Endodermal cell (in vitro differentiated cells): Measurements from ENCODE around the gene ATP2A2. TPM values are rescaled to one million over a fixed set of nuclear protein-coding genes. Genes with fewer than 3 reads are reported as not detected.
A peak's percentile ranks its signal among the peaks of the same experiment; 100 is the strongest.

Experiments
- DNase-seq: peaks from one replicate; pipeline ENCODE4 v3.0.0-alpha.2; 2017
- H3K27ac ChIP-seq: 2 replicates; pipeline ENCODE4 v1.5.1; 2013; ENCODE audit warnings: mild to moderate bottlenecking, low read depth, low read length, moderate library complexity
- H3K27me3 ChIP-seq: 2 replicates; pipeline ENCODE4 v1.6.1; 2013; ENCODE audit warnings: mild to moderate bottlenecking, low read length, moderate library complexity; ENCODE audit not compliant: insufficient read depth, control insufficient read depth, poor library complexity, severe bottlenecking
- H3K36me3 ChIP-seq: 2 replicates; pipeline ENCODE4 v1.7.0; 2013; ENCODE audit warnings: mild to moderate bottlenecking, low read length, moderate library complexity; ENCODE audit not compliant: control insufficient read depth, insufficient read depth
- H3K4me1 ChIP-seq: one replicate; pipeline ENCODE4 v1.7.0; 2013; ENCODE audit warnings: low read length; ENCODE audit not compliant: control insufficient read depth, insufficient read depth
- H3K4me3 ChIP-seq: 2 replicates; pipeline ENCODE4 v1.5.1; 2013; ENCODE audit warnings: mild to moderate bottlenecking, low read length, moderate library complexity
- H3K9ac ChIP-seq: 2 replicates; pipeline ENCODE4 v1.6.1; 2013; ENCODE audit warnings: mild to moderate bottlenecking, low read length, moderate library complexity; ENCODE audit not compliant: poor library complexity, severe bottlenecking; ENCODE audit errors: extremely low read depth
- H3K9me3 ChIP-seq: 2 replicates; pipeline ENCODE4 v1.6.1; 2013; ENCODE audit warnings: mild to moderate bottlenecking, low read length, moderate library complexity; ENCODE audit not compliant: control insufficient read depth
- H3K27ac Mint-ChIP-seq: 2 replicates; pipeline ENCODE4 v1.8.0; 2020; ENCODE audit warnings: mixed read lengths
- H3K27me3 Mint-ChIP-seq: 2 replicates; pipeline ENCODE4 v1.8.0; 2021; ENCODE audit warnings: mild to moderate bottlenecking, mixed read lengths; ENCODE audit not compliant: insufficient read depth
- H3K36me3 Mint-ChIP-seq: 2 replicates; pipeline ENCODE4 v1.8.0; 2020; ENCODE audit warnings: low read depth, mixed read lengths
- H3K4me1 Mint-ChIP-seq: 2 replicates; pipeline ENCODE4 v1.8.0; 2020; ENCODE audit warnings: mixed read lengths
- H3K4me3 Mint-ChIP-seq: 2 replicates; pipeline ENCODE4 v1.8.0; 2020; ENCODE audit warnings: mild to moderate bottlenecking, moderate library complexity, mixed read lengths
- H3K9me3 Mint-ChIP-seq: 2 replicates; pipeline ENCODE4 v1.8.0; 2020; ENCODE audit warnings: mild to moderate bottlenecking, mixed read lengths
- CTCF ChIP-seq: fragments of 200-600 bp; sonication (generic); conservative IDR thresholded peaks from 2 replicates; pipeline ENCODE4 v1.5.0; 2021; ENCODE audit warnings: antibody characterized with exemption, mild to moderate bottlenecking
- WGBS, 2 experiments: methylation state at CpG; one replicate each; pipeline versions ENCODE4 v1.1.5 to v1.1.7; 2013; ENCODE audit warnings: missing lambda C conversion rate in 2 of 2, mixed read lengths in 1 of 2; ENCODE audit not compliant: insufficient coverage in 1 of 2, insufficient read length in 1 of 2; 5-methylcytosine and 5-hydroxymethylcytosine counted together
- total RNA-seq, 2 donors: library from RNA; stranded (reverse); fragmentation: NEBNext Ultra II Directional in 1 of 2; extraction: Animal tissue kit (Norgen Biotek cat#: 25700) in 1 of 2; gene quantifications; 2 replicates in 1 of 2; 3 replicates in 1 of 2; pipeline ENCODE4 v1.2.1, GENCODE V29; 2021

Gene ATP2A2
- total RNA-seq, 2 donors from 2014 or later, result 151 to 235 TPM

GRCh38 chr12:110369992-110370391 is 88.9 kb downstream of the ATP2A2 start:
- H3K36me3 Mint-ChIP-seq, result peaks cover 37% of the 10 kb centered on the region
- H3K27me3 ChIP-seq, result no peaks in the 10 kb centered on the region

DNA sequence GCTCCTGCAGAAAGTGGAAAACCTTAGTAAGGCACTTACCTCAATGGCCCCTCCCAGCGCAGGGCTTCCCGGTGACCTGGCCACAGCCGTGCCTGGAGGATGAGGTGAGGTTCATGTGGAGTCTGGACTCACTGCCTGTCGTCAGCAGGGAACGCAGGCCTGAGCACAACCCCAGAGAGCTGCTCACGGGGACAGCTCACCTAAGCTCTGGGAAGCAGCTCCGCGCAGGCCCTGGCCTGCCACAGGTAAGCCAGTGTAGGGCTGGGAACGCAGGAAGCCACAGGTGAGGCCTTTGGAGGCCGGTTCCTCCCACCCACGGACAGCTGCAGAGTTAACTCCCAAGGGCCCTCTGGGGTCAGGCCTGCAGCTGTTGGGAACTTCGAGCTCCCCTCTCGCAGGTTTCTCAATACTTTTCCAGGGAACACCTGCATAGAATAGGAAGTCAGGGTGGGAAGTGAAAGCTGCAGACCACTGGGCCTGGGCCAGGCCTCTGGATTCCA is 89.7 kb downstream of the ATP2A2 start:
- H3K36me3 Mint-ChIP-seq, result peaks cover 42% of the 10 kb centered on the region
- H3K27me3 Mint-ChIP-seq, result no peaks in the 10 kb centered on the region

More at GRCh38 chr12:110369992-110370391, 88.9 kb downstream of the ATP2A2 start:
- Histone ChIP-seq H3K9me3 (no peaks in the 10 kb centered on the region), H3K36me3 (peaks cover 47% of the 10 kb centered on the region), H3K4me3 (no peak overlapping the region), H3K9ac (no peak overlapping the region), H3K4me1 (no peaks in the 10 kb centered on the region), H3K27ac (no peak overlapping the region)
- Mint-ChIP-seq H3K27ac (no peak overlapping the region), H3K9me3 (peaks cover 1% of the 10 kb centered on the region), H3K4me3 (no peak overlapping the region), H3K27me3 (no peaks in the 10 kb centered on the region), H3K4me1 (no peaks in the 10 kb centered on the region)
- 95% methylated on average over 8 of the region's 8 CpGs for WGBS, 2 experiments
- no peak for DNase-seq
- no peak for TF ChIP-seq CTCF

GRCh38 chr12:110371408-110372055 is 90.5 kb downstream of the ATP2A2 start:
- peaks cover 63% of the 10 kb centered on the region for H3K36me3 ChIP-seq
- peak; percentile 59 for DNase-seq
- H3K4me3 Mint-ChIP-seq, result no peak overlapping the region
- H3K9me3 Mint-ChIP-seq, result no peaks in the 10 kb centered on the region
- peak overlapping the region; percentile 21 for H3K27ac Mint-ChIP-seq
- H3K4me3 ChIP-seq, result no peak overlapping the region
- H3K9ac ChIP-seq, result no peak overlapping the region
- H3K4me1 ChIP-seq, result no peaks in the 10 kb centered on the region
- H3K27me3 ChIP-seq, result no peaks in the 10 kb centered on the region
- no peaks in the 10 kb centered on the region for H3K9me3 ChIP-seq
- no peaks in the 10 kb centered on the region for H3K27me3 Mint-ChIP-seq
- WGBS, 2 experiments, result 92 to 93% methylated on average over 7 to 13 of the region's 13 CpGs
- peaks cover 47% of the 10 kb centered on the region for H3K36me3 Mint-ChIP-seq
- H3K4me1 Mint-ChIP-seq, result no peaks in the 10 kb centered on the region
- no peak for TF ChIP-seq CTCF
- H3K27ac ChIP-seq, result no peak overlapping the region

More for the DNA sequence above, 89.7 kb downstream of the ATP2A2 start:
- Histone ChIP-seq H3K4me1 (no peaks in the 10 kb centered on the region), H3K27me3 (no peaks in the 10 kb centered on the region), H3K9me3 (no peaks in the 10 kb centered on the region), H3K4me3 (no peak overlapping the region), H3K36me3 (peaks cover 55% of the 10 kb centered on the region), H3K27ac (no peak overlapping the region), H3K9ac (no peak overlapping the region)
- peak; percentile 69 for DNase-seq
- Mint-ChIP-seq H3K27ac (no peak overlapping the region), H3K9me3 (no peaks in the 10 kb centered on the region), H3K4me1 (no peaks in the 10 kb centered on the region), H3K4me3 (no peak overlapping the region)
- WGBS, 2 experiments, result 92 to 94% methylated on average over 11 to 13 of the region's 13 CpGs
- no peak for TF ChIP-seq CTCF
